SW480 (cell line): ENCODE data around the gene ZC3H6.

ENCODE experiments used
- DNase-seq: peaks from one replicate; pipeline ENCODE4 v3.0.0-alpha.2; 2016; ENCODE audit warnings: low spot score

Gene ZC3H6

DNA sequence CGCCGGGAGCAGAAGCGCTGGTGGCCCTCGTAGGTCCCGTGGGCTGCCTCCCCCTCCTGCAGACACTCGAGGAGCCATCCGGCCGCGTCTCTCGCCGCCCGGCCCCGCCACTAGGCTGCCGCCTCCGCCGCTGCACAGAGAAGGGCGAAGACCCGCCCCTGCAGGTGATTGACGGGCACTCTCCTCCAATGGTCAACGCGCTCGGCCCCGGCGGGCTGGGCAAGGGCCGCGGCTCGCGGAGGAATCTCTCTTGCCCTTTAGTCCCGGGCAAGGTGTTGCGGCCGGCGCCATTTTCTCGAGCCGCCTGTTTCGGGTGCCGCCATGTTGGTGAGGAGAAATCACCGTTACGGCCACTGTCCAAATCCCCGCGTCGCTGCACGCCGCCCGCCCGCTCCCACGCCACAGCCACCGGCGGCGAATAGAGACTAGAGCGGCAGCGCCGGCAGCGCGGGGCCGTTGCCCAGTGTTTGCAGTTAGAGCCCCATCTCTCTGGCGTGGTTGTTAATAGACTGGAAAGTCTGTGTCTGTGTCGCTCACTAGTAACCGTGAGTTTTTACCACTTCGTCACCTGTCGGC lies at the start of gene ZC3H6:
ZC3H6 (plus strand) TSS at position 287 of the 576 bp plus-strand sequence. CDS start 398 bp downstream, outside the sequence.
- DNase-seq, result peak; percentile 98

- DNase-seq, result no peak
Observed at GRCh38 chr2:112229348-112229747, 46.0 kb upstream of the ZC3H6 start.

DNA sequence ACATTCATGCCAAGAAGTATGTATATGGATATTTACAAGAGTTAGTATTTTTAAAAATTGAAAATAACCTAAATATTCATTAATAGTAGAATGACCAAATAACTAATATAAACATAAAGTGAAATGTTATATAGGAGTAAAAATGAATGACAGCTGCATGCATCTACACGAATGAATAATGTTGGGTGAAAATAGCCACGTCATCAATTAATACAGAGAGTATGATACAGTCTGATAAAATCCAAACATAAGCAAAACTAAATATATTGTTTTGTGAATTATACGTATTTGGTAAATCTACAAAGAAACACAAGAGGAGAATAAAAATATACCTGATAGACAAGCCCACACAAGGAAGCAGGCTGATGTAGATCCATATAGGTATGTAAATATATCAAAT lies 45.0 kb upstream of the ZC3H6 start:
- no peak for DNase-seq

- no peak for DNase-seq
Observed at GRCh38 chr2:112239862-112240261, 35.5 kb upstream of the ZC3H6 start.

GRCh38 chr2:112242384-112242783 lies 33.0 kb upstream of the ZC3H6 start:
- DNase-seq, result no peak

DNA sequence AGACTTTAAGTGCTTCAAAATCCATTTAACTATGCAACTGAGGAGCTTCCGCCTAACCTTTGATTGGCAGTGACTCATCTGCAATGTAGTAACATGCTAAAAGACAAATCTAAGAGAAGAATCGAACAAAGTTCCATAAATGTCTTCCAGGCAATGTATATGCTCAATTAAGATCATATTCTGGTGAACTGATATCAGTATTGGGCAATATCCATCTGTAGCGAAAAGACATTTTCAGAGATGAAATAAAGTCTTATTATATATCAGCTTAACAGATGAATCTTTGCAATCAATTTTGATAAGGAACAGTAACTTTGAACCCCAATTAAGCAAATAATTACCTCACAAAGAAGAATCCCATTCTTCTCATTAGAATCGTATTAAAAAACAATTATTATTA lies 32.2 kb upstream of the ZC3H6 start:
- DNase-seq, result no peak

DNA sequence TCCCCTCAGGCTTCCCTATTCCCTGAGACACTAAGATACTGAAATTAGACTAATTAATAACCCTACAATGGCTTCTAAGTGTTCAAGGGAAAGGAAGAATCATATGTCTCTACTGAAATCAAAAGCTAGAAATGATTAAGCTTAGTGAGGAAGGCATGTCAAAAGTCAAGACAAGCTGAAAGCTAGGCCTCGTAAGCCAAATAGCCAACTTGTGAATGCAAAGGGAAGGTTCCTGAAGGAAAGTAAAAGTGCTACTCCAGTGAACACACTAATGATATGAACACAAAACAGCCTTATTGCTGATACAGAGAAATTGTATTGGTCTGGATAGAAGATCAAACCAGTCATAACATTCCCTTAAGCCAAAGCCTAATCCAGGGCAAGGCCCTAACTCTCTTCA lies 30.5 kb upstream of the ZC3H6 start:
- no peak for DNase-seq

DNA sequence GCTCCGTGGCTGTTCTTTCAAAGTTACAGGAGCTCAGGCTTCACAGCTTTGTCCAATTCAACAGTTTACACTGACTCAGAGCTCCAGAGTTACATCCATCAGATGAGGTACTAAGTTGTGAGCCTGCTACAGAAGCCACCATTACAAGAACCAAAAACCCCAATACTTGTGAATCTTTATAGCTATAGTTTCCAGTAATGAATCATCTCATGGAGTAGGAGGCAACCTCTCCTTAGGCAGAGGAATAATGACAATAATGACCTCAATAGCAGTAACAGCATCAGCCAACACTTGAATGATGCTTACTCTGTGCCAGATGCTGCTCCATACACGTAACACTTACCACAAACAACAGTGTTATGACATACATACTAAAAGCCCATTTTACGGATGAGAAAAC lies 24.1 kb upstream of the ZC3H6 start:
- DNase-seq, result no peak

DNA sequence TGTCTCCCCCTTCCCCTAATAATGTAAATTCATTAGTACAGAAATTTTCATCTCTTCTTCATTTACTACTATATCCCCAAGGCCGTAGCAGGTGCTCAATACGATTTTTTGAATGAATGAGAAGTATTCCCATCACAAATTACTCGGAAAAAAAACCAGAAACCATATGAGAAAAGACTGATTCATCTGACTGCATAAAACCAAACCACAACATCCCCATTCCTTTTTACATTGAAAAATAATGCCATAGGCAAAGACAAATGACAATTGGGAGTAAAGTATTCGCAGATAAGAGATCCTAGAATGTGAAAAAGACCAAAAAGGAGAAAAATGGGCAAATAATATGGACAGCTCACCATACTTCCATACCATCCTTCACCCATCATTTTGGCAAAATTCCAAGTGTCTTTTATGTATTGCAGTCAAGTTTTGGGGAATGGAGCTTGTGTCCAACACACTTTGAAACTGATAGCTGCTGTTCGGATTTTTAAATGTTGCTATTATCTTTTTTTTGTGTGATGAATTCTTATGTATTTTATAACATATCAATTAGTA lies 22.1 kb upstream of the ZC3H6 start:
- DNase-seq, result no peak

- peak; percentile 92 for DNase-seq
Observed at GRCh38 chr2:112254466-112255240, 20.7 kb upstream of the ZC3H6 start, which contains the start of gene ZC3H8. Gene ZC3H8 (minus strand): TSS chr2:112255042. CDS start chr2:112254981, 61 bp downstream.

- no peak for DNase-seq
Observed at GRCh38 chr2:112255875-112256274, 19.5 kb upstream of the ZC3H6 start.

DNA sequence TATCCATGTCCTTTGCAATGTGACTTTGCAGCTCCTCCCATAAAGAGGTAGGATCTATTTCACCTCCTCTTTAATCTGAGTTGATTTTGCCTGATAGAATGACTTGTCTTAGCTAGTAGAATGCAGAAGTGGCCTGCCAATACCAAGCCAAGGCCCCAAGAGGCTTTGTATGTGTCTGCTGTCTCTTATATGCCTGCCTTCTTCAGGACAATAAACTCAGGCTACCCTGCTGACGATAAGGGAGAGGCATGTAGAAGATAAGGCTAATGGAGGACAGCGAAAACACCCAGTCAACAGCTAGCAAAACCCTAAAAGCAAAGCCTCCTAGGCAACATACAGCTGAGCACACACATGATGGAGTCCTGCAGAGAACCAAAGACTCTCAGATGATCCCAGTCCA lies 18.7 kb upstream of the ZC3H6 start:
- no peak for DNase-seq

GRCh38 chr2:112257575-112257974 lies 17.8 kb upstream of the ZC3H6 start:
- no peak for DNase-seq

DNA sequence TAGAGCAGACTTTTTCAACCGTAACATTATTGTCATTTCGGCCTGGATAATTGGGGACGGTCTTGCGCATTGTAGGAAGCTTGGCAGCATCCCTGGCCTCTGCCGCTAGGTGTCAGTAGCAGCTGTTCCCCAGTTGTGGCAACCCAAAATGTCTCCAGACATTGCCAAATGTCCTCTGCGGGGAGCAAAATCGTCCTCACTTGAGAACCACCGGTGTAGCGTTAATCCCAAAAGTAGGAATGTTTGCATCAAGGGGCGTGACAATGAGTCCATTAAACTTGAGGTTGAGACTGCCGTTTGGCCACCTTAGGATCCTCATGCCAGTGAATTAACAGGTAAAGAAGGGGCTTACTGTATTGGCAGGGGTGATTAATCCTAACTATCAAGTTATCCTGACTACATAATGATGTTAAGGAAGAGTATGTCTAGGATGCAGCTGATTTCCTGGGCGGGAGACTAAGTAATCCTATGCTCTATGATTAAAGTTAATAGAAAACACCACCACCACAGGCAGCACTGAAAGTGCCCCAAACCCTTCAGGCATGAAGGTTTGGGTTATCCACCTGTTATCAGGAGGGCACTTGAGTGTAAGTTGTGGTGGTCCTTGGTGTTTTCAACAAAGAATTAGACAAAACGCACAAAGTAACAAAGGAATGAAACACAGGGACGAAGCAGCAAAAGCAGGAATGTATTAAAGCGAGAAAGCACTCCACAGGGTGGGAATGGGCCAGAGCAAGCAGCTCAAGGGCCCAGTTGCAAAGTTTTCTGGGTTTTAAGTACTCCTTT lies 15.7 kb upstream of the ZC3H6 start:
- peak; percentile 73 for DNase-seq

DNA sequence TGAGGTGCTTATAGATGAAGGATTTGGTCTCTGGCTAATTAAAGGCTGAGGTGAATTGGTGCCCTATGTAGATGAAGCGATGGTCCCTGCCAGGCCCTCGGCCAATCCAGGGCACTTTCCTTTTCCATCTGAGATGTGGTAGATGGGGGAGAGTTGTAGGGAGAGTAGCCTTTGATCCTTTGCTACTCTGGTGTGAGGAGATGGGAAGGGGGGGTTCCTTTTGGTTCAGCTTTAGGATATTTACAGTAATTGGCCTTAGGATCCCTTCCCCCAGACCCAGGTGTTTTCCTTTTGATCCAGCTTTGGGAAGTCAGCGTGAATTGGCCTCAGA lies 15.1 kb upstream of the ZC3H6 start:
- DNase-seq, result no peak

- DNase-seq, result no peak
Observed at GRCh38 chr2:112262876-112263275, 12.5 kb upstream of the ZC3H6 start.

DNA sequence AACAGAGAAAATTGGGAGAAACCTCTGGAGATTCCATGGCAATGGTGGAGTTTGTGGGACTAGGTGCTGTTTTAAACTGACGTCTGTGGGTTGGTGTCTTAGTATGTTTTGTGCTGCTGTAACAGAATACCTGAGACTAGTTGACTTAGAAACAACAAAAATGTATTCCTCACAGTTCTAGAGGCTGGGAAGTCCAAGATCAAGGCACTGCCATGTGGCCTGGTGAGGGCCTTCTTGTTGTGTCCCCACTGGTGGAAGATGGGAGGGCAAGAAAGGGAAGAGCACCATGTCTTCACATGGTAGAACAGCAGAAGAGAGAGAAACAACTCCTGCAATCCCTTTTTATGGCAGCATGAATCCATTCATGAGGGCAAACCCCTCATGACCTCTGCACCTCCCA lies 6.8 kb upstream of the ZC3H6 start:
- no peak for DNase-seq

GRCh38 chr2:112272669-112273068 lies 2.7 kb upstream of the ZC3H6 start:
- DNase-seq, result no peak

DNA sequence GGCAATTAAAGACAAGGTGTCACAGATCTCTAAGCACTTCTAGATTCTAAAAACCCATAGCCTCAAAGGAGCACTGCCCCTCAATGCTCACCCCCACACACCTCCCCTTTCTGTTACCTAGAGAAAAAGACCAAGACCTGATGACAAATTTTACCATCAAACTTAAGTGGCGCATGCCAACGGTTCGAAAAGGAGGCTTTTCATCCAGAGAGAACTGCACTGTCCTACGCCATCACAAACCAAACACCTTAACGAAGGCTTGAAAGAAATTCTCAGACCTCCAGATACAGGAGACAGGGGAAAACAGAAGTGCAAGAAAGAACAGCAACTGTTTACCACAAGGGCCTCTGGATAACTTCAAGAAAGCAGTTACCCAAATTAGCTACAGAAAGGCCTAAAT lies 2.0 kb upstream of the ZC3H6 start:
- DNase-seq, result no peak

- DNase-seq, result peak; percentile 87
Observed at GRCh38 chr2:112275887-112276773, 733 bp downstream of the ZC3H6 start.

GRCh38 chr2:112276954-112277353 lies 1.6 kb downstream of the ZC3H6 start:
- no peak for DNase-seq
